Activated CD4-positive, alpha-beta T cell treated with anti-CD3 and anti-CD28 coated beads, Interleukin-2, amount 50 U/mL, for 48 hours (primary cell): ENCODE measurements around the gene C2orf80.
"Not testable (repeated sequence)": the region's sequence is repeated elsewhere in the genome, so short reads cannot be mapped to it uniquely, and the experiment has no call there.

Experiments
- DNase-seq, 2 experiments: peaks; one replicate each; pipeline ENCODE4 v3.0.0-alpha.2; 2020

The C2orf80 gene

DNA sequence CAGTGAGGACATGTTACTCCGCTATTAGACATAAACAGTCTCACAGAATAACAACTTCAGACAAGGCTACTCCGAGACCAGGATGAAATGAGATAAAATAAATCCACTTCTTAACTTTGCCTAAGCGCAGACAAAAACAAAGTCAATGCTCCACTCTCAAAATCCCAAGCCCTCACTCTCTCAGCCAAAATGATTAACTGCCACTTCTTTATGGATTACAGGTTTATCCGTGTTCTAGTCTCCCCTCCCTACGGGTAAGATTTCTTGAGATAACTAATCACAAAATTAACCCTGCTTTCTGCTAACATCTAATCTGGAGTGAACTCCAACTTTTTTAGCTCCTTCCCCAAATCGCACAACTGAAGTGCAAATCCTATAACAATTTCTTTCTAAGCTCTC is 59.1 kb downstream of the C2orf80 start:
- DNase-seq, result no peak

- no peak for DNase-seq
Observed at GRCh38 chr2:208129744-208130711, 59.8 kb downstream of the C2orf80 start, which contains the start of gene CRYGC. Gene CRYGC (minus strand): TSS chr2:208129828. CDS start chr2:208129792, 36 bp downstream.

DNA sequence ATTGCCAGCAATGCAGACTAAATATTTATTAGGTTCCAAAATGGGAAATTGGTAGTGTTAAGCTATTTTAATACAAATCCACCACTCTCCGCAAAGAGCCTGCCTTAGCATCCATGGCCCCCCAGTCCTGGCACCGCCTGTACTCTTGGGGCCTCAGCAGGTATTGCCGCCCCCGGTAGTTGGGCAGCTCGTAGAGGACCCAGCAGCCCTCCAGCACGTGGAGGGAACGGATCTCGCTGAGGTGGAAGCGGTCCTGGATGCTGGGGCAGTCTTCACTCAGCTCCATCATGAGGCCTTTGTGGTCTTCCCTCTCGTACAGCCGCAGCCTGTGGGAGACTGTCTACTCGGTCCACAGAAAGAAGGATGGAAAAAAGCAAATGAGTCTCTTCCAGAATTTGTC is 61.7 kb downstream of the C2orf80 start:
- no peak for DNase-seq

- no peak for DNase-seq
Observed at GRCh38 chr2:208127090-208127489, 62.7 kb downstream of the C2orf80 start.

DNA sequence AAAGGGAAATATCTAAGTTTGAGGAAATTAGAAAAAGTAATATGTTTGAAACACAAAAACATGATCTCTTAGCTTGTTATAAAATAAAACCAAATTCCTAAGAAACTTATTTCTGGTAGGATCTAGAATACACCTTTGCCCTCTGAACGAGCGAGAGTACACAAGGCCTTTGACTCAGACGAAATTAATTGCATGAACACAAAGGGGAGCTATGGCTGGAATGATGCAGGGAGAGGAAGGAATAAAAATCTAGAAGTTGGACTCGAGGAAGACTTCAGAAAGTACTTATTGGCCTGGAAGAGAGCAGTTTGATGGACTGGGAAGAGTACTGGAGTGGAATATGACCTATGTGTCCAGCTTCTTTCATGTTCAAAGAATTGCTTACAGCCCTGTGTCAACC is 64.6 kb downstream of the C2orf80 start:
- no peak for DNase-seq

DNA sequence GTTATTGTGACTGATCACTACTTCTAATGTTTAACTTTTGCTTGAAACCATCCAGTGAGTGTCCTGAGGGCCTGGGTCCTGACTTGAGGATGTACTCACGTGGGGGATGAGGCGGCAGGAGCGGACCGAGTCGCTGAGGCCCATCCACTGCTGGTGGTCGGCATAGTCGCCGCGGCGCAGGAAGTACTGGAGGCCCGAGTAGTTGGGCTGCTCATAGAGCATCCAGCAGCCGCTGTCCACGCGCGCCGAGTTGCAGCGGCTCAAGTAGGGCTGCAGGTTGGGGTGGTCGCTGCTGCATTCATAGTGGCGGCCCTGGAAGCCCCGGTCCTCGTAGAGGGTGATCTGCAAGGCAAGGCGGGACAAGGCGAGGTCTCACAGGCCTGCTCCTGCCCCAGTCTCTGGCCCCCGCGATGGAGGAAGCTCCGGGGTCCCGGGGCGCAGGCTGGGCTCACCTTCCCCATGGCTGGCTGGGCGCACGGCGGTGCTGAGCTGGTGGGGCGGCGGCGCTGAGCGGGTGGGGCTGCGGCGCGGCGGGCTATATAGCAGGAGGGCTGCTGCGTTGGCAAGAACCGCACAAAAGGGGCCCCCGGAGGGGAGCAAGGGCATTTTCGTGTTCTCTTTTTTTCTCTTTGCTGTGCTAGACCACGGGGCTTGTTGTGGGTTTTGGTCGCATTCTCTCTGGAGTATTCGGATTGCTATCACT is 65.7 kb downstream of the C2orf80 start, which contains the start of gene CRYGD:
Gene CRYGD (minus strand): TSS at position 512 of the 703 bp plus-strand sequence. CDS start 51 bp downstream, at position 461.
- peak; percentile 6 for DNase-seq

GRCh38 chr2:208122248-208122647 is 67.6 kb downstream of the C2orf80 start:
- no peak for DNase-seq

DNA sequence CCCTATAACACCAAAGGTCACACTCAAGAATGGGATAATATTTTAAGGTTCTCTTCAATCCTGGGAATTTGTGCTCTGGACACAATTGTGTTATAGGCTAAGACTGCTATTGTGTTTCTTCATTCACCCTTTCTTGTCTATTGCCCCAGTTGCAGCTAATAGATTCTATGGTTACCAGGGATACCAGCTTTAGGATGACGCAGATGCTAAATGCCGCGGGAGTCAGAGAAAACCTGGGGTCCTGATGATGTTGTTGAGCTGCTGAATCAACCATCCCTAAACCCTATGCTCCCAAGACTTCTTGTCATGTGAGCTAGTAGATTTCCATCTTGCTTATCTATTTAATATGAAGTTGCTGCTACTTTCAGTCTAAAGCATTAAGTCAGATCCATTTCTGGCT is 70.9 kb downstream of the C2orf80 start:
- DNase-seq, result no peak

DNA sequence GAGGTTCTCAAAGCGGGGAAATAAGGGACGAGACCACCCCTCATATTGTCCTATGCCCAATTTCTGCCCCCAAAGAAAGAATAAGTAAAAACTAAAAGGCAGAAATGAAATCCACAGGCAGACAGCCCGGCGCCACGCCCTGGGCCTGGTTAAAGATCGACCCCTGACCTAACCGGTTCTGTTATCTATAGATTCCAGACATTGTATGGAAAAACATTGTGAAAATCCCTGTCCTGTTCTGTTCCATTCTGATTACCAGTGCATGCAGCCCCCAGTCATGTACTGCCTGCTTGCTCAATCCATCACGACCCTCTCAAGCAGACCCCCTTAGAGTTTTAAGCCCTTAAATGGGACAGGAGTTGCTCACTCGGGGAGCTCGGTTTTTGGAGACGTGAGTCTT is 72.4 kb downstream of the C2orf80 start:
- not testable (repeated sequence) for DNase-seq
